Fibroblast of gingiva (primary cell): ENCODE results near the gene DNAJC28.
"Not testable (repeated sequence)": the region's sequence is repeated elsewhere in the genome, so short reads cannot be mapped to it uniquely, and the experiment has no call there.

Source experiments
- DNase-seq: peaks from one replicate; pipeline ENCODE4 v3.0.0-alpha.2; 2011; ENCODE audit warnings: low read depth

DNAJC28 gene

GRCh38 chr21:33481314-33481943 is 10.1 kb downstream of the DNAJC28 start:
- DNase-seq: no peak

GRCh38 chr21:33480481-33481103 is 10.9 kb downstream of the DNAJC28 start:
- no peak for DNase-seq

- peak; percentile 96 for DNase-seq
These were observed 11.6 kb downstream of the DNAJC28 start, which contains the start of gene TMEM50B for GRCh38 chr21:33479679-33480480. Gene TMEM50B (minus strand): TSS chr21:33479974. CDS start chr21:33468885, 11,089 bp downstream.

- peak; percentile 26 for DNase-seq
These were observed 12.4 kb downstream of the DNAJC28 start for GRCh38 chr21:33478935-33479678.

- DNase-seq: no peak
These were observed 13.3 kb downstream of the DNAJC28 start for GRCh38 chr21:33478182-33478581.

- DNase-seq: no peak
These were observed 14.4 kb downstream of the DNAJC28 start for GRCh38 chr21:33477066-33477465.

- no peak for DNase-seq
These were observed 18.2 kb downstream of the DNAJC28 start for GRCh38 chr21:33473344-33473743.

GRCh38 chr21:33470701-33471100 is 20.8 kb downstream of the DNAJC28 start:
- no peak for DNase-seq

GRCh38 chr21:33469183-33469582 is 22.3 kb downstream of the DNAJC28 start:
- DNase-seq: not testable (repeated sequence)

GRCh38 chr21:33461538-33462250 is 29.8 kb downstream of the DNAJC28 start:
- no peak for DNase-seq

- DNase-seq: no peak
These were observed 32.7 kb downstream of the DNAJC28 start for GRCh38 chr21:33458861-33459260.

GRCh38 chr21:33455686-33456446 is 35.6 kb downstream of the DNAJC28 start:
- no peak for DNase-seq

- no peak for DNase-seq
These were observed 39.2 kb downstream of the DNAJC28 start for GRCh38 chr21:33452362-33452761.

- DNase-seq: peak; percentile 11
These were observed 39.9 kb downstream of the DNAJC28 start for GRCh38 chr21:33451634-33452071.

GRCh38 chr21:33449616-33450015 is 41.9 kb downstream of the DNAJC28 start:
- DNase-seq: no peak

- not testable (repeated sequence) for DNase-seq
These were observed 44.9 kb downstream of the DNAJC28 start for GRCh38 chr21:33446620-33447019.

- DNase-seq: no peak
These were observed 47.0 kb downstream of the DNAJC28 start for GRCh38 chr21:33444499-33444898.

- DNase-seq: no peak
These were observed 48.3 kb downstream of the DNAJC28 start for GRCh38 chr21:33443194-33443593.

- DNase-seq: peak; percentile 45
These were observed 49.7 kb downstream of the DNAJC28 start for GRCh38 chr21:33441489-33442477.
